T-helper 2 cell (primary cell): ENCODE data around the gene DNA2.
A peak's percentile ranks its signal among the peaks of the same experiment; 100 is the strongest.
"Not testable (repeated sequence)": the region's sequence is repeated elsewhere in the genome, so short reads cannot be mapped to it uniquely, and the experiment has no call there.

Source experiments
- DNase-seq, 5 experiments: peaks; one replicate each; pipeline versions ENCODE4 v3.0.0 to v3.0.0-alpha.2; 2012 to 2022
- total RNA-seq, 2 donors: gene quantifications; one replicate each; lab custom pipeline; 2026; lab: John Stamatoyannopoulos, UW

Gene DNA2, protein sequence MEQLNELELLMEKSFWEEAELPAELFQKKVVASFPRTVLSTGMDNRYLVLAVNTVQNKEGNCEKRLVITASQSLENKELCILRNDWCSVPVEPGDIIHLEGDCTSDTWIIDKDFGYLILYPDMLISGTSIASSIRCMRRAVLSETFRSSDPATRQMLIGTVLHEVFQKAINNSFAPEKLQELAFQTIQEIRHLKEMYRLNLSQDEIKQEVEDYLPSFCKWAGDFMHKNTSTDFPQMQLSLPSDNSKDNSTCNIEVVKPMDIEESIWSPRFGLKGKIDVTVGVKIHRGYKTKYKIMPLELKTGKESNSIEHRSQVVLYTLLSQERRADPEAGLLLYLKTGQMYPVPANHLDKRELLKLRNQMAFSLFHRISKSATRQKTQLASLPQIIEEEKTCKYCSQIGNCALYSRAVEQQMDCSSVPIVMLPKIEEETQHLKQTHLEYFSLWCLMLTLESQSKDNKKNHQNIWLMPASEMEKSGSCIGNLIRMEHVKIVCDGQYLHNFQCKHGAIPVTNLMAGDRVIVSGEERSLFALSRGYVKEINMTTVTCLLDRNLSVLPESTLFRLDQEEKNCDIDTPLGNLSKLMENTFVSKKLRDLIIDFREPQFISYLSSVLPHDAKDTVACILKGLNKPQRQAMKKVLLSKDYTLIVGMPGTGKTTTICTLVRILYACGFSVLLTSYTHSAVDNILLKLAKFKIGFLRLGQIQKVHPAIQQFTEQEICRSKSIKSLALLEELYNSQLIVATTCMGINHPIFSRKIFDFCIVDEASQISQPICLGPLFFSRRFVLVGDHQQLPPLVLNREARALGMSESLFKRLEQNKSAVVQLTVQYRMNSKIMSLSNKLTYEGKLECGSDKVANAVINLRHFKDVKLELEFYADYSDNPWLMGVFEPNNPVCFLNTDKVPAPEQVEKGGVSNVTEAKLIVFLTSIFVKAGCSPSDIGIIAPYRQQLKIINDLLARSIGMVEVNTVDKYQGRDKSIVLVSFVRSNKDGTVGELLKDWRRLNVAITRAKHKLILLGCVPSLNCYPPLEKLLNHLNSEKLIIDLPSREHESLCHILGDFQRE
- 5.6 to 12.7 reads per million in 2 donors for total RNA-seq

DNA sequence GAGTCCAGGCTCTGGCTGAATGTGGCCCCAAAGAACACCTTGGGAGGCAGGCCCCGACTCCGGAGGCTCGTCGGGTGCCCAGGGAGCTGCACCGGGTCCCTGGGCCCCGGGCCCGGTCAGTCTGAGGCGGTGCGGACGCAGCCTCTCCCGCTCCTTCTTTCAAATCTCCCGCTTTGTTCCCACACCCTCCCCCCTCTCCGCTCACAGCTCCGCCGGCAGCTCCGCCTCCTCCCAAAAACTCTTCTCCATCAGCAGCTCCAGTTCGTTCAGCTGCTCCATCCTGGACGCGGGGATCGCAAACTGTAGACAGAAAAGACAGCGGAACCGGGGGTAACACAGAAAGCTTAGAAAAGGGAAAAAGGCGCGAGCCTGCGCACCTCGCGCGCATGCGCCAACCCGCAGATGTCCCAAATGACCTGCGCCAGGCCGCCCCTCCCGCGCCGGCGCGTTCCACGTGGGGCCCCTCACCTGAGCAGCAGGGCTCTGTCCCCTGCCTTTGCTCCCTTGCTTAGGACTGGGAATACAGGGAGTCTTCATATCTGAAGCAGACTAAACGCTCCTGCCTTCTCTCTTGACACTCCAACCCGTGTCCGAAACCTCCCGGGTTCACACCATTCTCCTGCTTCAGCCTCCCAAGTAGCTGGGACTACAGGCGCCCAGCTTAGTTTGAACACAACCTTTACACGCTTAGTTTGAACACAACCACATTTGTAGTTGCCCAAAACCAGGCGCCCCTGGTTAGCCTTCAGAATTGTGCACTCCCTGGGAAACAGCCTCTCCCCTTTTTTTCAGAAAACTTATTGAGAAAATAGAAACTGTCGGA, at the start of gene DNA2:
Gene DNA2 (minus strand): TSS at position 388 of the 823 bp plus-strand sequence. CDS start 109 bp downstream, at position 279.
- peak; percentile 44 to 84 (median 61) for DNase-seq

DNA sequence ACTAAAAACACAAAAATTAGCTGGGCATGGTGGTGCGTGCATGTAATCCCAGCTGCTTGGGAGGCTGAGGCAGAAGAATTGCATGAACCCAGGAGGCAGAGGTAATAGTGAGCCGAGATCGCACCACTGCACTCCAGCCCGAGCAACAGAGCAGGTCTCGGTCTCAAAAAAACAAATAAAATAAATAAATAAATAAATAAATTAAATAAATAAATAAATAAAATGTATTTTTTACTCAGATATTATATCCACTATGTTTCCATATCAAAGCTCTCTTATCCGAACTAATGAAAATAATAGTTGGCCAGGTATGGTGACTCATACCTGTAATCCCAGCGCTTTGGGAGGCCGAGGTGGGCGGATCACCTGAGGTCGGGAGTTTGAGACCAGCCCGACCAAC, 46.8 kb upstream of the DNA2 start:
- not testable (repeated sequence) for DNase-seq

DNA sequence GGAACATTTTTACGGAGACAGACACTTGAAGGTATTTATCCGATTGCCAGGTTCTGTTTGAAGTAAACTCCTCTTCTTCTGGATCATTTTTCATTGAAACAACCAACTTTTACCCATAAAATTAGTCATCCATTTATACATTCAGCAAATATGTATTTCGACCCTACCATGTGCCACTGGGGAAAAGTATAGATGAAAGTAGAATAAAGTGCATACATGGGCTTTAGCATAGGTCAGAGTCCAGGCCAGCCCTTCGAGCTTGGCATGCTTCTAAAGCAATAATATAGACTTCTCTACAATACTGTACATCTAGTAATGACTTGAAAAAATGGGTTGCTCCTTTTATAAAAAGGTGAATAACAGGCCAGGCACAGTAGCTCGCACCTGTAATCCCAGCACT, 45.4 kb upstream of the DNA2 start:
- no peak for DNase-seq

DNA sequence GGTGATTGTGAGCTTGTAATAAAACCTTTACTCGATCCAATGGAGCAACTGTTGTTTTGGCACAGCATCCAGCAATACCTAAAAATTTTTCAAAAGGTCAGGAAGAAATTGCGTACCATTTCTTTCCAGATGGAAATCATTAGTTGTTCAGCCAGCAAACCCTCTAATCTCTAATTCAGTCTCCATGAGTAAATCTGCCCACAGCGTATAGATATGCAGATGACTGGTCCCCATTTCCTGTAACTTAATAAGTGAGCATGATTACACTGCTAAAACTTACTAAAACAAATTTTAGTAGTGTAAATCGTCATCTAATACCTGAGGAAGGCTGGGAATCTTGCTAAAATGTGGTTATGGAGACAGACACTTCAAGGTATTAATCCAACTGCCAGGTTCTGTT, 45.0 kb upstream of the DNA2 start:
- DNase-seq: no peak

DNA sequence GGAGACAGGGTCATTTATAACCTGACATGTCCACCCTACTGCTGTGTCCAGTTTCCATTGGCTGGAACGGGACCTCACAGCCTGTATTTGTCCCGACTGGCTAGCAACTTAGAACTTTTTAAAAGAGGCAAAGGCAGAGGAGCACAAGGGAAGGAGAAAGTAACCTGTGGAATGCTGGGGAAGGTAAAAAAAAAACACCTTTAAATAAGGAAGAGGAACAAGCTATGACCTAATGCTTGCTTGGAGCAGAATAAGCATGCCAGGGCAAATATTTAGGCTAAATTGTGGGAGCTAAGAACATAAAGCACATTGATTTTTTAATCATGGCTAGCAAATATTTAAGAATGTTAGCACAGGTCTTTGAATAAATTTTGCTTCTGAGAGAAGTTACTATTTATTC, 44.4 kb upstream of the DNA2 start:
- not testable (repeated sequence) for DNase-seq

DNA sequence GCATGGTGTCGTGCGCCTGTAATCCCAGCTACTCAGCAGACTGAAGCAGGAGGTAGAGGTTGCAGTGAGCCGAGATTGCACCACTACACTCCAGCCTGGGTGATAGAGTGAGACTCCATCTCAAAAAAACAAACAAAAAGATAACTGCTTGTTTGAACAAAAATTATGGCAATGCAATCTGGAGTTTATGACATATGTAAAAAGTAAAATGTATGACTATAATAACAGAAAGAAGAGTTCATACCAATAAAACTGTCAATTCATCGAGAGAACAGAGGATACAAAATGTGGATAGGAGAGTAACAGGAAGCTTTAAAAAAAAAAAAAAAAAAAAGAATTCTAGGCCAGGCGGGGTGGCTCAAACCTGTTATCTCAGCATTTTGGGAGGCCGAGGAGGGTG, 36.3 kb upstream of the DNA2 start:
- DNase-seq: no peak

DNA sequence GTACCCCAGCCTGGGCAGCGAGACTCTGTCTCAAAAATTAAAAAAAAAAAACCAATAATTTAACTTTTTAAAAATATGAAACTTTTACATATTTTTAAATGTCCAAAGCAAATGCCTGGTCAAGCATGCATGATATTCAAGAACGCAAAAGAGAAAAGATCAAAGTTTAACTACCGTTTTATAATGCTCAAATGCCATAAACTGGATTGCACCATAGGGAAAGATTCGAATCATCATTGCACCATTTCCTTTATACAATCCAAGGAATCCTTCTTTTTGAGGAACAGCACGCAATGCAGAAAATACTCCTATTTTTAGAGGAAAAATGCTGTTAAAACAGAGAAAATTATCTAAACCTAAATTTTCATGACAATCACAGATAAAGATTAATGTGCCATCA, 34.6 kb upstream of the DNA2 start:
- no peak for DNase-seq

DNA sequence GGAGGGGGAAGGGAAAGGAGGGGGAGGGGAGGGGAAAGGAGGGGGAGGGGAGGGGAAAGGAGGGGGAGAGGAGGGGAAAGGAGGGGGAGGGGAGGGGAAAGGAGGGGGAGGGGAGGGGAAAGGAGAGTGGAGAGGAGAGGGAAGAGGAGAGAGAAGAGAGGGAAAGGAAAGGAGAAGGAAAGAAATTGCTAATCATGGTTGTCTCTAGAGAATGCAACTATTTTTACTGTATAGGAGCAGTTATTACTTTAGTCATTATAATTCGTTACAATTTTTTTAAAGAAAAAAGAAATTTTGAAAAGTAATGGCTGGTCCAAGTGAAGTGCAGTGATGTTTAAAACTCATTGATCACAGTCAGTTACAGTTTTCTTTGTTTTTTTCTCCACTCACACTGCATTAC, 31.1 kb upstream of the DNA2 start:
- no peak for DNase-seq

DNA sequence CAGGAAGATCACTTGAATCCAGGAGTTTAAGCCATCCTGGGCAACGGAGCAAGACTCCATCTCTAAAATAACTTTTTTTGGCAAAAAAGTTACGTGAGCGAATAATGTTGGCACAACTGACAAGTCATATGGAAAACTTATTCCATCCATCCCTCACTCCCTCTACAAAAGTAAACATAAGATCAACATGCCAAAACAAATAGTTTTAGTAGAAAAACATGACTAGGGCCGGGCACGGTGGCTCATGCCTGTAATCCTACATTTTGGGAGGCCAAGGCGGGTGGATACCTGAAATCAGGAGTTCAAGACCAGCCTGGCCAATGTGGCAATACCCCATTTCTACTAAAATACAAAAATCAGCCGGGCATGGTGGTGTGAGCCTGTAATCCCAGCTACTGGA, 29.9 kb upstream of the DNA2 start:
- DNase-seq: no peak

DNA sequence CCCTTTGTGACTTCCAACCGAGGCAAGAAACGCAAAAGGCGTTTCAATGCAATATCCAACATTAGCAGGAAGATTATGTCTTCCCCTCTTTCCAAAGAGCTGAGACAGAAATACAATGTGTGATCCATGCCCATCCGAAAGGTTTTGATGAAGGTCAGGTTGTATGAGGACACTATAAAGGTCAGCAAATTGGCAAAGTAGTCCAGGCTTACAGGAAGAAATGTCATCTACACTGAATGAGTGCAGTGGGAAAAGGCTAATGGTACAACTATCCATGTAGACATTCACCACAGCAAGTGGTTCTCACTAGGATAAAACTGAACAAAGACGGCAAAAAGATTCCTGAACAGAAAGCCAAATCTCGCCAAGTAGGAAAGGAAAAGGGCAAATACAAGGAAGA, 27.8 kb upstream of the DNA2 start:
- DNase-seq: no peak

DNA sequence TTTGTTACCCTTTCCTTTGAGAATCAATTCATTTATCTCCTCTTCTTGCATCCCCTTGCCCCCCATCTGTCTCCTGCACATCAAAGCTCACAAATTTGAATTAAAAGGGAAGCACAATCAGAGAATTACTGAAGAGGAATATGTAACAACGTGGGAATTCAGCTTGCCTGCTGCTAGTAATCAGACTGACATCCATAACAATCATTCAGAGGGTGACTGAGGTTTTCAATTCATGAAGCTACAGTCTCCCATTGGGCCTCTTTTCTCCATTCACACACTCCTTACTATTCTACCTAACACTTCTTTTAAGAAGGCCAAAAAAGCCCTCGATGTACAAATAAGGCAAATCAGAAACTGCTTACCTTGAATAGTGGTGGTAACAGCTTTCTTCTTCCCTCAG, 24.3 kb upstream of the DNA2 start:
- no peak for DNase-seq

DNA sequence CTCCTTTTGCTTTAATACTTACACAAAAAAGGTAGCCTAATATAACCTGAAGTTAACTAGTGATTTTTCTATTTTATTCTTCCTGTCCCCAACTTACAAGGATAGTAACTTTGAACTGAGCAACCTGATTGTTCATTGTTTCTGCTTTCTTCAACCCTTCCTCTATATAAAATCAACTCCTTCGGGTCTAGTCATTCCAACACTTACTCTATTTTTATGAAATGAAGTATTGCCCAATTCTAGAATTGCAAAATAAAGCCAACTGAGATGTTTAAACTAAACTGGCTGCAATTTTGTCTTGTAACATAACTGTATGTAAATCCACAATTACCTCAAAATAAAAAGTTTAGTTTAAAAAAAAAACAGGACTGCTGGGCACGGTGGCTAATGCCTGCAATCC, 20.3 kb upstream of the DNA2 start:
- DNase-seq: no peak

DNA sequence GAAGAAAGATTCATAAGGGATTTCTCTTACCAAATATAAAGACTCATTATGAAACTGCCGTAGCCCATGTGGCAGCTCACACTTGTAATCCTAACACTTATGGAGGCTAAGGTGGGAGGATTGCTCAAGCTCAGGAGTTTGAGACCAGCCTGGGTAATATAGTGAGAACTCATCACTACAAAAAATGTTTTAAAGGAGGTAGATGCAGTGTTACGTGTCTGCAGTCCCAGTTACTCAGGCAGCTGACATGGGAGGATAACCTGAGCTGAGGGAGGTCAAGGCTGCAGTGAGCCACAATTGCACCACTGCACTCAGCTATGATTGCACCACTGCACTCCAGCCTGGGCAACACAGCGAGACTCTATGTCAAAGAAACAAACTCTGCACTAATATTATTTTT, 18.1 kb upstream of the DNA2 start:
- DNase-seq: peak in 1 of 5 experiments; percentile 23

DNA sequence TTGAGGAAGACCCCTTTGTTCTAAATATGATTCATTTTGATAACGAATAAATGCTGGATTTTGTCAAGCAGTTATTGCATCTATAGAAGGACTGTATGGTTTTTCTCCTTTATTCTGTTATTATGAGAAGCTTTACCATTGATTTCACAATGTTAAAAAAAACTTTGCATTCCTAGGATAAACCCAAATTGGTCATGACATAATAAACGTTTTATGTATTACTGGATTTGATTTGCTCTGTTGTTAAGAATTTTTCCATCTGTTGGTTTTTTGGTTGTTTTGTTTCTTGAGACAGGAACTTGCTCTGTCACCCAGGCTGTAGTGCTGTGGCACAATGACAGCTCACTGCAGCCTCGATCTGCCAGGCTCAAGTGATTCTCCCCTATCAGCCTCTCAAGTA, 2.2 kb upstream of the DNA2 start:
- DNase-seq: no peak

DNA sequence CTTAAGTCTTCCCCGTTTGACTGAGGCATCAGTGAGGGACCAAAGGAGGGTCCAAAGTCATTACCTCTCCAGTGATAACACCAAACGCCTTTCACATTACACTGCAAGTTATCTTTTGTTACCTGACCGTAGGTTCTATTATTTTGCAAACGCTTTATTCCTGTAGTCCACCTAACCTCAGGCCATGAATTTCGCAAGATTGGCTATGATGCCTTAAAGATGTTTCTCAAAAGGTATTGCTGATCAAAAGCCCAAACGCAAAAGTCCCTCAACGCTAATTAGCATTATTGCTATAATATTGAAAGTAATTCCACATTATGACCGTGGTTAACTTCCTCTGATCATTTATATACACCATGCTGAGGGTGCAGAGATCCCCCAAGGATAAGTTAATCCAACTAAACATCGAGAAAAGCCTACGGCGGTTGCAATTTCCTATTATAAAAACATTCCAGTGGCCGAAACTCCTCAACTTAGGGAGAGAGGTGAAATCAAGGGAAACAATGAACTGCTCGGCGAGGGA, 649 bp downstream of the DNA2 start:
- DNase-seq: no peak

DNA sequence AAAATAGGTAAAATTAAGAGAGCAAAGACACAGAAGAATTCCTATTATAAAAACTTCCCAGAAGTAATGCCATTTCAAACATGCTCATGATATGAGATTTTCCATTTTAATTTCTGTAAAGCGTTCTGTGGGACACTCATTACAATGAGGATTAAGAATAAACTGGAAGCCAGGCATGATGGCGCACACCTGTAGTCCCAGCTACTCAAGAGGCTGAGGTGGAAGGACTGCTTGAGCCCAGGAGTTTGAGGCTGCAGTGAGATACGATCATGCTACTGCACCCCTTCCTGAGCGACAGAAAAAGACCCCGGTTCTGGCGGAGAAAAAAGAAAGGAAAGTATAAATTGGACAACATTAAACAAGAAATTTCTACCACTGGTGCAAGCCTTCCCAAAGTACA, 1.5 kb downstream of the DNA2 start:
- DNase-seq: no peak

DNA sequence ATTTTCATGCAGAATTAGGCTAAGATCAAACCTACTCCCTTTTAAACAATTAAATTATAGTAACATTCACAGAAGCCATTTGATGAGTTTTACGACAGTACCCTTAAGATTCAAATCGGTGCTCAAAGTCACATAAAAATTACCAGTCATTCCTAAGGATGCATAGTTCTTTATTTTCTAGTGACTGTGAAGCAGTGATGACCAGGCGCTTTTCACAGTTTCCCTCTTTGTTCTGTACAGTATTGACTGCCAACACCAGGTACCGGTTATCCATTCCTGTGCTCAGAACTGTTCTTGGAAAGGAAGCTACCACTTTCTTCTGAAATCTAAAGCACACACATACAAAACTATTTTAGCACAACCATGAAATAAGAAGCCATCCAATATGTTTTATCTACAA, 1.9 kb downstream of the DNA2 start:
- DNase-seq: no peak

DNA sequence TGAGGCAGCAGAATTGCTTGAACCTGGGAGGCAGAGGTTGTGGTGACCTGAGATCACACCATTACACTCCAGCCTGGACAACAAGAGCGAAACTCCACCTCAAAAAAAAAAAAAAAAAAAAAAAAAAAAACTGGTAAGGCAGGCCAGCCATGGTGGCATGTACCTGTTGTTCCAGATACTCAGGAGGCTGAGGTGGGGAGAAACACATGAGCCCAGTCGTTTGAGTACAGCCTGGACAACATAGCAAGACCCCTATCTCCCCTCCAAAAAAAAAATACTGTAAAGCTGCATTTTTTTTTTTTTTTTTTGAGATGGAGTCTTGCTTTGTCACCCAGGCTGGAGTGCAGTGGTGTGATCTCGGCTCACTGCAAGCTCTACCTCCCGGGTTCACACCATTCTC, 7.0 kb downstream of the DNA2 start:
- not testable (repeated sequence) for DNase-seq

DNA sequence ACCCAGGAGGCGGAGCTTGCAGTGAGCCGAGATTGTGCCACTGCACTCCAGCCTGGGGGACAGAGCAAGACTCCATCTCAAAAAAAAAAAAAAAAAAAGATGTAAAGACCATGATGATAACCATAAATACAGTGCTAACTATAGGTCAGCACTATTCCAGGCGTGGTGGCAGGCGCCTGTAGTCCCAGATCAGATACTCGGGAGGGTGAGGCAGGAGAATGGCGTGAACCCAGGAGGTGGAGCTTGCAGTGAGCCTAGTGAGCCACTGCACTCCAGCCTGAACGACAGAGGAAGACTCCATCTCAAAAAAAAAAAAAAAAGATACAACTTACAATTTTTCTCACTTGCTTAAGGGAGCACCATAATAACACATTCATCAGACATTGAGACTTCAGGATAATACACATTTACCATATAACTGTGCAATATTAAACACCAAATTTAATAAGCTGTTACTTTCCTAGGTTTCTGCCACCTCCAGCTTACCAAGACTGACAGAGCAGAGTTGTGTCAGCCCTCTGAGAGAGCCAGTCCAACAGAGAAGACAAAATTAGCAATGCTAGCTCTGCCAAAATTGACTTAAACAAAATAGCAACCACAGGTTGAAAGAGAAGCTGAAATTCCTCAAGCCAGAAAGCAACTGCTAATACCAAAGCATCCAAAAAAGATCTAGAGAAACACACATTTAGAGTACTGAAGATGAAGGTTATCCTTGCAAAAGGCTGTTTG, 8.2 kb downstream of the DNA2 start:
- no peak for DNase-seq

DNA sequence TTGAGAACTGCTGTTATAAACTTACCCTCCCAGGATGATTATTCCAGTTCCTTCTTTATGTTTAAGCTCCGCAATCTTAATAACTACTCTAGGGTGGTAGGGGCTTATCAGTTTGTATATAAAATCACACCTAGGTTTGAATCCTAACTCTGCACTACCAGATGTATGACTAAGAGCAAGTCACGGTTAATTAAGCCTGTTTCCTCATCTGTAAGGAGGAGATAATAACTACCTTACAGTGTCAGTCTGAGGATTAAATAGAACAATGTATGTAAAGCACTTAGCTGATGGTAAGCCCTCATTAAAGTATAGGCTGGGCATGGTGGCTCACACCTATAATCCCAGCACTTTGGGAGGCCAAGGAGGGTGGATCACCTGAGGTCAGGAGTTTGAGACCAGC, 9.2 kb downstream of the DNA2 start:
- no peak for DNase-seq

DNA sequence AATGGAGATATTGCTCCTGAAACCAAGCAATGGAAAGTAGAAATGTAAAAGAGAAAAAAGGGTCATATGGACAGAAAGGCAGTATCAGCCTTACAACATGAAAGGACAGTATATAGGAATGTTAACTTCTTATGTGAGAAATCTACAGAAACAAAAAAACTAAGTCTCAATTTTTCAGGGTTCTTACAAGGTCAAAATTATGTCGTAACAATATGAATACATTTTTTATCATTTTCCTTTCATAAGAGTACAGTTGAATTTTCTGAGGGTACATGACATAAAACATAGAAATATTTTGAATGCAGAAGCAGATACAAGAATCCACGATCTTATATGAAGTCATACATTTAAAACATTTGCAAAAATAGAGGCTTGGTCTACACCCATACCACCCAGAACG, 10.7 kb downstream of the DNA2 start:
- no peak for DNase-seq

DNA sequence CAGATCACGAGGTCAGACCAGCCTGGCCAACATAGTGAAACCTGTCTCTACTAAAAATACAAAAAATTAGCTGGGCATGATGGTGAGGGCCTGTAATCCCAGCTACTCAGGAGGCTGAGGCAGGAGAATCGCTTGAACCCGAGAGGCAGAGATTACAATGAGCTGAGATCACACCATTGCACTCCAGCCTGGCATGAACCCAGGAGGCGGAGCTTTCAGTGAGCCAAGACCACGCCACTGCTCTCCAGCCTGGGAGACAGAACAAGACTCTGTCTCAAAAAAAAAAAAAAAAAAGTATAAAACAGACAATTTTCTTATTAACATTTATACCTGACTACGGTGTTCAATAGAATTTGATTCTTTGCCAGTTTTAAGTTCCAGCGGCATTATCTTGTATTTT, 22.1 kb downstream of the DNA2 start:
- DNase-seq: not testable (repeated sequence)
